Measurements from ENCODE around the gene RRAS2.
"Not testable (repeated sequence)": the region's sequence is repeated elsewhere in the genome, so short reads cannot be mapped to it uniquely, and the experiment has no call there.

RRAS2 gene

GRCh38 chr11:14370496-14370895 is 11.5 kb upstream of the RRAS2 start:
- DNase-seq = no peak

GRCh38 chr11:14369598-14369997 is 10.6 kb upstream of the RRAS2 start:
- no peak for DNase-seq

GRCh38 chr11:14366936-14367335 is 8.0 kb upstream of the RRAS2 start:
- DNase-seq = no peak

- DNase-seq = no peak
Measured at GRCh38 chr11:14364322-14364721, 5.3 kb upstream of the RRAS2 start.

- DNase-seq = no peak
Measured at GRCh38 chr11:14362611-14363010, 3.6 kb upstream of the RRAS2 start.

- DNase-seq = no peak
Measured at GRCh38 chr11:14361951-14362350, 3.0 kb upstream of the RRAS2 start.

GRCh38 chr11:14360976-14361375 is 2.0 kb upstream of the RRAS2 start:
- DNase-seq = no peak

GRCh38 chr11:14359501-14360031 is 583 bp upstream of the RRAS2 start:
- DNase-seq = no peak

- DNase-seq = no peak
Measured at GRCh38 chr11:14357881-14358728, 878 bp downstream of the RRAS2 start.

- no peak for DNase-seq
Measured at GRCh38 chr11:14356342-14356741, 2.6 kb downstream of the RRAS2 start.

GRCh38 chr11:14354604-14355003 is 4.4 kb downstream of the RRAS2 start:
- DNase-seq = not testable (repeated sequence)

GRCh38 chr11:14350716-14351238 is 8.2 kb downstream of the RRAS2 start:
- no peak for DNase-seq

GRCh38 chr11:14350215-14350614 is 8.8 kb downstream of the RRAS2 start:
- DNase-seq = no peak

- no peak for DNase-seq
Measured at GRCh38 chr11:14347991-14348390, 11.0 kb downstream of the RRAS2 start.

GRCh38 chr11:14347494-14347893 is 11.5 kb downstream of the RRAS2 start:
- DNase-seq = no peak

GRCh38 chr11:14346303-14346955 is 12.6 kb downstream of the RRAS2 start:
- no peak for DNase-seq

- no peak for DNase-seq
Measured at GRCh38 chr11:14345668-14346067, 13.3 kb downstream of the RRAS2 start.

GRCh38 chr11:14345016-14345415 is 14.0 kb downstream of the RRAS2 start:
- DNase-seq = not testable (repeated sequence)

- no peak for DNase-seq
Measured at GRCh38 chr11:14342906-14343305, 16.1 kb downstream of the RRAS2 start.

- DNase-seq = no peak
Measured at GRCh38 chr11:14341968-14342367, 17.0 kb downstream of the RRAS2 start.

GRCh38 chr11:14340721-14341120 is 18.3 kb downstream of the RRAS2 start:
- no peak for DNase-seq

GRCh38 chr11:14339356-14339755 is 19.6 kb downstream of the RRAS2 start:
- DNase-seq = no peak

Measured in GOT3 (cell line).